Measurements from ENCODE around the gene UBE3B.

Gene UBE3B

DNA sequence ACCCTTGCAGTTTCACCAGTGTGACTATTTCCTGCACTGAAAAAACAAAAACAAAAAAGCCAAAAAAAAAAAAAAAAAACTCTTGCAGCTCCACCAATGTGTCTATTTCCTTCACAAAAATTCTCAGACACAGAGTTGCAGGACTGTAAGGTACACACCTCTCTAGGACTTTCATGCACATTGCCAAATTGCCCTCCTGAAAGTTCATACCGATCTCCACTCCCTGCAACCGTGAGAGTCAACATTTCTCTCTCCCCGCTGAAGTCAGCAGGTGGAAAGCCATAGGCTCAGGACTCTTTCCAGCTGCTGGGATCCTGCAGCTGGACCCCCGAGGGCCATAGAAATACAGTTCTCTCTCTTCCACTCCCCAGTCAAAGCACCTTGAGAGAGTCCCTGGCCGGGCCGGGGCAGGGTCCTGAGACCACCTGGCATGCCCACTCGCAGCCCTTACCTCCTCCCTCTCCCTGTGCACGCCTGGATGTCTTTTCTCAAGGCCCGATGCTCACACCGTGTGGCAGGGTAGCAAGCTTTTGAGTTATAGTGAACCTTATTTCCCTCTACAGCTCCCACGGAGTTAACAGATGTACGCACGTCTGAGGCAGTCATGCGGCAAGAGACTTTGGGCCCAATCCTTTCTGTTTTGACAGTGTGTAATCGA lies 72.3 kb downstream of the UBE3B start:
- no peak for DNase-seq (ENCODE audit: low read depth)
- no peak overlapping the region for H3K4me3 ChIP-seq (ENCODE audit: low read depth, low read length)
- TF ChIP-seq MAX (IDR thresholded peaks at IDR 0.05; ENCODE audit: low read depth, low read length), result no peak
- no peak for TF ChIP-seq MYC (IDR thresholded peaks at IDR 0.05; ENCODE audit: low read depth, low read length)
- TF ChIP-seq POLR2A (IDR thresholded peaks at IDR 0.05; ENCODE audit: extremely low read depth, insufficient read length), result no peak
- TF ChIP-seq, protein P1, sequence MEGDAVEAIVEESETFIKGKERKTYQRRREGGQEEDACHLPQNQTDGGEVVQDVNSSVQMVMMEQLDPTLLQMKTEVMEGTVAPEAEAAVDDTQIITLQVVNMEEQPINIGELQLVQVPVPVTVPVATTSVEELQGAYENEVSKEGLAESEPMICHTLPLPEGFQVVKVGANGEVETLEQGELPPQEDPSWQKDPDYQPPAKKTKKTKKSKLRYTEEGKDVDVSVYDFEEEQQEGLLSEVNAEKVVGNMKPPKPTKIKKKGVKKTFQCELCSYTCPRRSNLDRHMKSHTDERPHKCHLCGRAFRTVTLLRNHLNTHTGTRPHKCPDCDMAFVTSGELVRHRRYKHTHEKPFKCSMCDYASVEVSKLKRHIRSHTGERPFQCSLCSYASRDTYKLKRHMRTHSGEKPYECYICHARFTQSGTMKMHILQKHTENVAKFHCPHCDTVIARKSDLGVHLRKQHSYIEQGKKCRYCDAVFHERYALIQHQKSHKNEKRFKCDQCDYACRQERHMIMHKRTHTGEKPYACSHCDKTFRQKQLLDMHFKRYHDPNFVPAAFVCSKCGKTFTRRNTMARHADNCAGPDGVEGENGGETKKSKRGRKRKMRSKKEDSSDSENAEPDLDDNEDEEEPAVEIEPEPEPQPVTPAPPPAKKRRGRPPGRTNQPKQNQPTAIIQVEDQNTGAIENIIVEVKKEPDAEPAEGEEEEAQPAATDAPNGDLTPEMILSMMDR (IDR thresholded peaks at IDR 0.05; ENCODE audit: low read depth, low read length), result no peak

GRCh38 chr12:109550281-109550680 lies 72.8 kb downstream of the UBE3B start:
- no peak overlapping the region for H3K4me3 ChIP-seq (ENCODE audit: low read depth, low read length)
- DNase-seq (ENCODE audit: low read depth), result no peak
- TF ChIP-seq, protein P1 (IDR thresholded peaks at IDR 0.05; ENCODE audit: low read depth, low read length), result no peak

DNA sequence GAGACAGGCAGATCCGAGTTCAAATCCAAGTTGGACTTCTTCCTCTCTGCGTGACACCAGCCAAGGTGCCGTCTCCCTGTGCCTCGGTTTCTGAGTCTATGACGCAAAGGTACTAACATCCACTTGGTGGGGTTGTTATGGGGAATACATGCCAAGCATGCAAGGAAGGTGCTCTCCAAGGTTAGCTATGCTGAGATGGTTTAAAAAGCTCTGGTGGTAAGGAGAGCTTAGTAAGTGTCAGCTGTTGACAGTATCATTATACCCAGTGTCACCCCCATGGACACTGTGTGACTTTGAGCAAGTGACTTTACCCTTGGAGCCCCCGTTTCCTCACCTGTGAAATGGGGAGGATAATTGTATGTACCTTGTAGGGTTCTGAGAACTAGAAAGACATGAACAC lies 73.7 kb downstream of the UBE3B start:
- TF ChIP-seq MAX (IDR thresholded peaks at IDR 0.05; ENCODE audit: low read depth, low read length) (no peak), MYC (IDR thresholded peaks at IDR 0.05; ENCODE audit: low read depth, low read length) (no peak), POLR2A (IDR thresholded peaks at IDR 0.05; ENCODE audit: extremely low read depth, insufficient read length) (no peak)
- TF ChIP-seq, protein P1 (IDR thresholded peaks at IDR 0.05; ENCODE audit: low read depth, low read length), result no peak
- DNase-seq (ENCODE audit: low read depth), result no peak
- no peak overlapping the region for H3K4me3 ChIP-seq (ENCODE audit: low read depth, low read length)

GRCh38 chr12:109552971-109553370 lies 75.5 kb downstream of the UBE3B start:
- no peak overlapping the region for H3K4me3 ChIP-seq (ENCODE audit: low read depth, low read length)
- TF ChIP-seq MYC (IDR thresholded peaks at IDR 0.05; ENCODE audit: low read depth, low read length) (no peak), MAX (IDR thresholded peaks at IDR 0.05; ENCODE audit: low read depth, low read length) (no peak), POLR2A (IDR thresholded peaks at IDR 0.05; ENCODE audit: extremely low read depth, insufficient read length) (no peak)
- TF ChIP-seq, protein P1 (IDR thresholded peaks at IDR 0.05; ENCODE audit: low read depth, low read length), result no peak
- DNase-seq (ENCODE audit: low read depth), result no peak

DNA sequence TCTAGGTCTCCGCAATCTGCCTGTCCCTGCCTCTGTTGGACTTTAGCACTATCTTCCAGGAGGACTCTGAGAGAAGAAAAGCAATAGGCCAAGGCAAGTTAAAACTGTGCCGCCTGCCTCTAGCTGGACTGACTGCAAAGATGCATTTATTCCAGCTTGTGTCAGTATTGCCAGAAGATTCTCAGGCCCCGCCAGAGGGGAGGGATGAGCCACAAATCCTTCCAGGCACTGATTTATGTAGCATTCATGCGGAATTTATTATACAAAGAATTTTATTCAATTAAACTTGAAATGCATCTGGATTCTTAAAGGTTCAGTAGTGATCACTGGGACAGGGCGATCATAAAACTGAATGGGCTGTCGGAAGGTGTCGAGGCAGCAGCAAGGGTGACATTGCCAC lies 76.0 kb downstream of the UBE3B start:
- no peak overlapping the region for H3K4me3 ChIP-seq (ENCODE audit: low read depth, low read length)
- TF ChIP-seq POLR2A (IDR thresholded peaks at IDR 0.05; ENCODE audit: extremely low read depth, insufficient read length) (no peak), MYC (IDR thresholded peaks at IDR 0.05; ENCODE audit: low read depth, low read length) (no peak), MAX (IDR thresholded peaks at IDR 0.05; ENCODE audit: low read depth, low read length) (no peak)
- TF ChIP-seq, protein P1 (IDR thresholded peaks at IDR 0.05; ENCODE audit: low read depth, low read length), result no peak
- DNase-seq (ENCODE audit: low read depth), result no peak

Measured in NB4 (cell line).